Mucosa of descending colon (tissue), 3 donors: ENCODE results near the gene GSTM5. TPM values are rescaled to one million over a fixed set of nuclear protein-coding genes. Genes with fewer than 3 reads are reported as not detected.
"Not testable (repeated sequence)": the region's sequence is repeated elsewhere in the genome, so short reads cannot be mapped to it uniquely, and the experiment has no call there.

ENCODE experiments used
- ATAC-seq: fragments of 200-7000 bp; cut with Tn5 transposase; one replicate; pipeline ENCODE4 v1.9.1; 2020; ENCODE audit warnings: mild to moderate bottlenecking, moderate library complexity
- DNase-seq, 3 donors: peaks; one replicate each; pipeline ENCODE4 v3.0.0-alpha.2; 2020
- H3K36me3 ChIP-seq: fragments of 200-600 bp; one replicate; pipeline ENCODE4 v1.8.0; 2021; ENCODE audit warnings: low read depth, mild to moderate bottlenecking
- H3K4me1 ChIP-seq: fragments of 200-600 bp; one replicate; pipeline ENCODE4 v1.8.0; 2021; ENCODE audit warnings: low read depth, mild to moderate bottlenecking
- H3K4me3 ChIP-seq: fragments of 200-600 bp; one replicate; pipeline ENCODE4 v1.8.0; 2021; ENCODE audit warnings: mild to moderate bottlenecking
- H3K9me3 ChIP-seq: fragments of 200-600 bp; one replicate; pipeline ENCODE4 v1.8.0; 2021; ENCODE audit warnings: mild to moderate bottlenecking
- intact Hi-C, 2 donors: fragments of 100-400 bp; cut with DNase I in 1 of 2; cut with micrococcal nuclease in 1 of 2; formaldehyde crosslinking; loops; one replicate each; pipeline versions ENCODE4 v1.11.0 to v1.11.1; 2022; cut with DNase I, micrococcal nuclease
- total RNA-seq, 3 donors: library from RNA; stranded (reverse); fragmentation: NEBNext Ultra II Directional in 2 of 3; extraction: Animal tissue kit (Norgen Biotek cat#: 25700) in 2 of 3; gene quantifications; one replicate each; pipeline versions ENCODE4 v1.2.1 to v1.2.4, GENCODE V29; 2021 to 2023
- TF ChIP-seq, protein P1 (sequence below): fragments of 200-600 bp; IDR thresholded peaks from one replicate; pipeline ENCODE4 v1.8.0; 2022; ENCODE audit warnings: antibody characterized with exemption, mild to moderate bottlenecking
- donor health status: DM: no; HTN: no; CAD: no; lungs with moderate emphysema.
- donor health status: DM: no; HTN: no; CAD: no.
- donor health status: DM: no; HTN: yes; CAD: no.

The GSTM5 gene
- total RNA-seq, 3 donors from 2014 or later, result 2.5 to 6.1 (median 4.8) TPM

DNA sequence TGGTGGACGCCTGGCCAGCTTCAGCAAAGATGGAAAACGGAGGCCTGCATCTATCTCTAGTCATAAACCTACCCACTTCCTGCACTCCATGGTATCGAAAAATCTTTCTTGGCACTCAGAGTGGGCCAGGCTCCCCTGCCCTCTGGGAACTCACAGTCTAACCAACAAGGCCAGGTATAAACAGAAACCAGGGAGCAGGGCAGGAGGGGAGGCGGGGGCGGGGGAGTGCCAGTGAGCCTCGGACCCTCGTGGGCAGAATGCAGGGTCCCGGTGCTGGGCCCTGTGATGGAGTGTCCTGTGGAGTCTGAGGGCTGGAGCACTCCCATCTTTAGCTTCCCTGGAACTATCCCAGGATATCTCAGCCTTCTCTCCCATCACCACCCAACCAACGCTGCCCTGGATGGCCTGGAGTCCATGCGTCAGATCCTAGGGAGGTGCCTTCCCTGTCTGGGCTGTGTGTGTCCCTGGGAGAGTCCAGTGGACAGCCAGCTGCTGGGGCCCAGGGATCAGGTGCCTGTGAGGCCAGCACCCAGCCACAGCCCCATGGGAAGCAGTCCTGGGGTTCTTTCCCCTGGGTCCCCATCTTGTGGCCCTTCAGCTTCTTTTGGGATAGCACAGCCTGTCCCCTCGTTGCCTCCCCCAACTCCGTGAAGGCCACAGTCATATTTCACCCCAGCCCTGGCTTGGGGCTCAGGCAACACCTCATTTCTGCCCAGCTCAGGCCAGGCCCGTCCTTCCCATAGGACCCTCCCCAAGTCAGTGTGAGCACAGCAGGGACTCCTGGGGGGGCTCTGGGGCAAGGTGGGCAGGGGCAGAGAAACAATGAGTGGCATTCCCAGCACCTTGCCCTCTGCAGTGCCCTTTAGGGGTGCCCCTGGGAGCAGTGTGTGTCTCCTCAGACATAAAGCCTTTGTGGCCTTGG is 52.8 kb downstream of the GSTM5 start:
- peak; percentile 2 for ATAC-seq
- DNase-seq, result peak; percentile 19 to 53 (median 45)
- TF ChIP-seq, protein P1, sequence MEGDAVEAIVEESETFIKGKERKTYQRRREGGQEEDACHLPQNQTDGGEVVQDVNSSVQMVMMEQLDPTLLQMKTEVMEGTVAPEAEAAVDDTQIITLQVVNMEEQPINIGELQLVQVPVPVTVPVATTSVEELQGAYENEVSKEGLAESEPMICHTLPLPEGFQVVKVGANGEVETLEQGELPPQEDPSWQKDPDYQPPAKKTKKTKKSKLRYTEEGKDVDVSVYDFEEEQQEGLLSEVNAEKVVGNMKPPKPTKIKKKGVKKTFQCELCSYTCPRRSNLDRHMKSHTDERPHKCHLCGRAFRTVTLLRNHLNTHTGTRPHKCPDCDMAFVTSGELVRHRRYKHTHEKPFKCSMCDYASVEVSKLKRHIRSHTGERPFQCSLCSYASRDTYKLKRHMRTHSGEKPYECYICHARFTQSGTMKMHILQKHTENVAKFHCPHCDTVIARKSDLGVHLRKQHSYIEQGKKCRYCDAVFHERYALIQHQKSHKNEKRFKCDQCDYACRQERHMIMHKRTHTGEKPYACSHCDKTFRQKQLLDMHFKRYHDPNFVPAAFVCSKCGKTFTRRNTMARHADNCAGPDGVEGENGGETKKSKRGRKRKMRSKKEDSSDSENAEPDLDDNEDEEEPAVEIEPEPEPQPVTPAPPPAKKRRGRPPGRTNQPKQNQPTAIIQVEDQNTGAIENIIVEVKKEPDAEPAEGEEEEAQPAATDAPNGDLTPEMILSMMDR, result no peak
- peaks cover 32% of the 10 kb centered on the region for H3K4me1 ChIP-seq
- intact Hi-C loops, result loop anchor here in 1 of 2 donors (10.0 kb wide), 1 partner anchor 220 kb away; the partner anchor contains the start of gene GNAI3
- no peaks in the 10 kb centered on the region for H3K9me3 ChIP-seq
- no peaks in the 10 kb centered on the region for H3K36me3 ChIP-seq
- H3K4me3 ChIP-seq, result no peak overlapping the region

DNA sequence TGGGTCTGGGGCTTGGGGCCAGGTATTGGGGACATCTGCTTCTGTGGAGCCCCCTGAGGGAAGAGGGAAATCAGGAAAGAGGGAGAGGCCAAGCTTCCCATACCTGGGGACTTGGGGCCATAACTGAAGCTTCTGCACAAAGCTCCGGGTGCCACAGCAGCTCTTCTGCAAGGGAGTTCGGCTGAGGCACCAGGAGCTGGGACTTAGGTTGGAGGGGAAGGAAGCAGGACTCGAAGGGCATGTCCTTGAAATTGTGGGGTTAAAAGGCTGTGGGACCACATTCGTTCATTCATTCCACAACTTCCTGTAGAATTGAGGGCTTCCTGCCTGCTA is 53.4 kb downstream of the GSTM5 start:
- H3K4me1 ChIP-seq, result peaks cover 32% of the 10 kb centered on the region
- no peak overlapping the region for H3K4me3 ChIP-seq
- intact Hi-C loops, result loop anchor here in 1 of 2 donors (10.0 kb wide), 1 partner anchor 221 kb away; the partner anchor contains the start of gene GNAI3
- DNase-seq, result peak in 2 of 3 donors; percentile 8 to 22
- TF ChIP-seq, protein P1, result no peak
- no peaks in the 10 kb centered on the region for H3K9me3 ChIP-seq
- ATAC-seq, result no peak
- H3K36me3 ChIP-seq, result no peaks in the 10 kb centered on the region

DNA sequence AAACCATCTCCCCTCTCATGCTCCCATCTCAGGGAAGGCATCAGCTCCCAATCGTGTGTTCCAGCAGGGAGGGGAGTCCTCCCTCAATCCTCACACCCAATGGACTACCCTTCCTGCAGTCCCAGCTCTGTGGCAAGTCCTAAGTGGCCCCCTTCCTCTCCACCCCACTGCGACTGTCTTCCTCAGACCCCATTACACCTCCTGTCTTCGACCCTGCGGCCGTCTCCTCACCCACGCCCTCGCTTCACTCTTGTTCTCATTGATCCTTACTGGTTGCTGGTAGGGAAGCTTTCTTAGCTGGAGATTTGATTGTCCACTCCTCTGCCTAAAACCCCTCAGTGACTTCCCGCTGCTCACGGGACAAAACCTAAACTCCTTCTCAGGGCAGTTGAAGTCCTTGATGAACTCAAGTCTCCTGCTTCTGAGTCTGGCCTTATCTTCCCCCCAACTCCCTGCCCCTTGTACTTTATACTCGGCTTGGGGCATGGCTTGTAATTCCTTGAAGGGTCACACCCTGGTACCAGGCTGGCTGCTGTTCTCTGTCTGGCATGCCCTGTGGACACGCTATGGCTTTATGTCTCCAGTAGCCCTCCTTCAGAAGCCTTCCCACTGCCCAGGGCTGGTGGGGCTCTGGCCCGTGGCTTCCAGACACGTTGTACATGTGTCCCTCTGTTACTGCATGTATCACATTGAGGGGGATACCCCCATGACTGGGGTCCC is 54.0 kb downstream of the GSTM5 start:
- H3K9me3 ChIP-seq, result no peaks in the 10 kb centered on the region
- DNase-seq, result peak; percentile 65 to 81 (median 68)
- intact Hi-C loops, result loop anchor here in 1 of 2 donors (10.0 kb wide), 1 partner anchor 221 kb away; the partner anchor contains the start of gene GNAI3
- H3K36me3 ChIP-seq, result no peaks in the 10 kb centered on the region
- TF ChIP-seq, protein P1, result no peak
- H3K4me1 ChIP-seq, result peaks cover 32% of the 10 kb centered on the region
- ATAC-seq, result peak; percentile 55
- no peak overlapping the region for H3K4me3 ChIP-seq

DNA sequence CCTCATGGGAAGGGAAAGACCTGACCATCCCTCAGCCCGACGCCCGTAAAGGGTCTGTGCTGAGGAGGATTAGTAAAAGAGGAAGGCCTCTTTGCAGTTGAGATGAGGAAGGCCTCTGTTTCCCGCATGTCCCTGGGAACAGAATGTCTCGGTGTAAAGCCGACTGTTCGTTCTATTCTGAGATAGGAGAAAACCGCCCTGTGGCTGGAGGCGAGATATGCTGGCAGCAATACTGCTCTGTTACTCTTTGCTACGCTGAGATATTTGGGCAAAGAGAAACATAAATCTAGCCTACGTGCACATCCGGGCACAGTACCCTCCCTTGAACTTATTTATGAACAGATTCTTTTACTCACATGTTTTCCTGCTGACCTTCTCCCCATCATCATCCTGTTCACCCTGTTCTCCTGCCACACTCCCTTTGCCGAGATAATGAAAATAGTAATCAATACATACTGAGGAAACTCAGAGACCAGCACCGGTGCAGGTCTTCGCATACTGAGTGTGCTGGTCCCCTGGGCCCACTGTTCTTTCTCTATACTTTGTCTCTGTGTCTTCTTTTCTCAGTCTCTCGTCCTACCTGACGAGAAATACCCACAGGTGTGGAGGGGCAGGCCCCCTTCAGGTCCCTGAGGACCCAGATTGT is 55.1 kb downstream of the GSTM5 start:
- intact Hi-C loops, result loop anchor here in 1 of 2 donors (10.0 kb wide), 1 partner anchor 222 kb away; the partner anchor contains the start of gene GNAI3
- peaks cover 28% of the 10 kb centered on the region for H3K4me1 ChIP-seq
- H3K36me3 ChIP-seq, H3K9me3 ChIP-seq, H3K4me3 ChIP-seq, ATAC-seq: not testable (repeated sequence)
- DNase-seq, result peak in 2 of 3 donors; percentile 4 to 8

Other genes starting within 250 kb of the GSTM5 start
- 1 to 10 TPM in 1 of 3 donors, under 1 TPM in 2; 0.12 to 6.6 (median 0.34) TPM for gene SYPL2, start 245.7 kb upstream of the GSTM5 start, total RNA-seq
- gene ATXN7L2, start 228.3 kb upstream of the GSTM5 start, total RNA-seq, result 1 to 10 TPM; 2.5 to 4.4 (median 3.5) TPM
- gene CYB561D1, start 218.2 kb upstream of the GSTM5 start, total RNA-seq, result 10 to 100 TPM; 16.0 to 18.7 (median 18.1) TPM
- 1 to 10 TPM; 2.2 to 9.9 (median 3.9) TPM for gene AMIGO1, start 202.5 kb upstream of the GSTM5 start, total RNA-seq
- gene GPR61, start 172.4 kb upstream of the GSTM5 start, total RNA-seq, result under 1 TPM in 1 of 3 donors, not detected in 2; 0.25 TPM
- 1 to 10 TPM; 6.5 to 8.3 (median 7.6) TPM for gene GNAI3, start 163.6 kb upstream of the GSTM5 start, total RNA-seq
- gene GNAT2, start 92.6 kb upstream of the GSTM5 start, total RNA-seq, result not detected
- gene AMPD2, start 92.4 kb upstream of the GSTM5 start, total RNA-seq, result 10 to 100 TPM; 35.6 to 47.4 (median 40.9) TPM
- gene GSTM4, start 56.2 kb upstream of the GSTM5 start, total RNA-seq, result 10 to 100 TPM; 63.4 to 96.3 (median 74.2) TPM
- 10 to 100 TPM; 23.8 to 87.7 (median 41.0) TPM for gene GSTM2, start 44.2 kb upstream of the GSTM5 start, total RNA-seq
- gene GSTM1, start 24.4 kb upstream of the GSTM5 start, total RNA-seq, result 10 to 100 TPM; 18.0 to 30.6 (median 20.0) TPM
- gene GSTM3, start 28.8 kb downstream of the GSTM5 start, total RNA-seq, result 10 to 100 TPM in 2 of 3 donors, 1 to 10 TPM in 1; 4.9 to 84.8 (median 12.4) TPM
- 100 to 1,000 TPM; 211 to 539 (median 356) TPM for gene EPS8L3, start 51.7 kb downstream of the GSTM5 start, total RNA-seq
- gene CSF1, start 198.6 kb downstream of the GSTM5 start, total RNA-seq, result 10 to 100 TPM in 2 of 3 donors, 1 to 10 TPM in 1; 6.5 to 34.4 (median 19.9) TPM